Activated CD4-positive, alpha-beta T cell treated with anti-CD3 and anti-CD28 coated beads for 48 hours (primary cell): ENCODE results near the gene CFAP206.

Experiments
- DNase-seq: peaks from one replicate; pipeline ENCODE4 v3.0.0-alpha.2; 2020

Gene CFAP206, protein sequence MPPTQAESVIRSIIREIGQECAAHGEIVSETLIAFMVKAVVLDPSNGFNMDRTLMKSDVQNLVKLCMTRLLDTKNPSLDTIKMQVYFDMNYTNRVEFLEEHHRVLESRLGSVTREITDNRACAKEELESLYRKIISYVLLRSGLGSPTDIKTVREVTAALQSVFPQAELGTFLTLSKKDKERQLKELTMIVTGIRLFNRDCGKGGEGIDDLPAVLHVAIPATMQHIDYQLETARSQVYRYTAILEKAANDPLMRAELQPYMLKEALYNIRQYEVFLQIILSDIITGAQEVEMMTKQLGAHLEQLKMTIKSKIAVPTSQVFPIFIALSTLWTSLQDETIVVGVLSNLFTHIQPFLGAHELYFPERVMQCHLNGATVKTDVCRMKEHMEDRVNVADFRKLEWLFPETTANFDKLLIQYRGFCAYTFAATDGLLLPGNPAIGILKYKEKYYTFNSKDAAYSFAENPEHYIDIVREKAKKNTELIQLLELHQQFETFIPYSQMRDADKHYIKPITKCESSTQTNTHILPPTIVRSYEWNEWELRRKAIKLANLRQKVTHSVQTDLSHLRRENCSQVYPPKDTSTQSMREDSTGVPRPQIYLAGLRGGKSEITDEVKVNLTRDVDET

DNA sequence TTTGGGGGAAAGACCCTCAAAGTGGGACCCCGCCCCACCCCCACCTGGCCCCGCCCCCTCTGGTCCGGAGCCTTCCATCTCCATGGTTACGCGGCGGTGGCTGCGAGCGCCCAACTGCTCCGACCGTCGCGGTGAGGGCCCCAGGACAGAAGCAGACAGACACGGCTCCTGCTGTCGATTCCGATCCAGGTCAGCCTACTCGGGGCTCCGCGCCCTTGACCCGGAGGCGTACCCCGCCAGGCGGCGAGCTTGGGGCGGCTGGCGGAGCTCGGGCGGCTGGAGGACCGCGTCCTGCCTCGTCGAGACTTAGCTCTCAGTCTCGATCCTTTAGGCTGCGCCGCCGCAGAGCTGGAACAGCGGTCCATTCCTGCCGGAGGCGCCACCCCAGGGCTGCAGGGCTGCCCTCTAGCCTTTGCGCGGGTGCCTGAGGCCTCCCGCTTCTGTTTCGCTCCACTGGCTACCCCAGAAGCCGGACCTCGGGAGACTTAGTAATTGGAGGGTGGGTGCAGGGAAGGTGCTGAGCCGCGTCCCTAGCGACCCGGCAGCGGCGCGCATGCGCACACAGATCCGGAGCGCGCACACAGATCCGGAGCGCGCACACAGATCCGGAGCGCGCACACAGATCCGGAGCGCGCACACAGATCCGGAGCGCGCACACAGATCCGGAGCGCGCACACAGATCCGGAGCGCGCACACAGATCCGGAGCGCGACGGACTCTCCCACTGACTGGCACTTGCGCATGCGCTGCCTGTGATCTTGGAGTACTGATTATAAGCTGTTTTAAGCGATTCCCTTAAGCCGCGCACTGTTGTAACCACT is at the start of gene CFAP206:
Gene CFAP206, plus strand, starts transcription at position 72 of the 820 bp plus-strand sequence. CDS start 1,868 bp downstream, outside the sequence.
- DNase-seq = peak; percentile 84

DNA sequence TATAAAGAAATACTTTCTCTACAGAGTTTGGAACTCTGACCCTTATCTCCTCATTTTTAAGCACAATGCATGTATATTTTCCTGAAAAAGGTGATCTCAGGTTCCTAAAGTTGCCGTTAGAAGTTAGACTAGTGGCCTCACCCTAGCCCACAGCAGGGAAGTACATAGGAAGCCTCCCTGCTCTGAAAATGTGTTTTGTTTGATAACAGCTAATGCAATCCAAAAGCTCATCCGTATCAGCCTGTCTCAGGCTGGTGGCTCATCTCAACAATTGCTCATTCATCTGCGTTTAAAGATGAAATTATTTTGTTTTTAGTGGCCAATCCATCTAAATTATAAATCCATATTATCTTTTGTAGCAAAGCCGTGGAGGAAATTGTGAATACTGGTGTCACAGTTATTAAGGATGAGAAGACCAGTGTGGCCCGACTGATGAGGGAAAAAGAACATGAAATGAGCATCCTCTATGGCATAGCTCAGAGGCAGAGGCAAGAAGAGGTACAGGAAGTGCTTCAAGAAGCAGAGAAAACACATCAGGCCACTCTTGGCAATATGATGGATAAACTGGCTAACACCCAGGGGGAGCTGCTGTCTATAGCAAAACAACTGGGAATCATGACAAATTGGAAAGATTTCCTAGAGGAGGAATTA is 43.0 kb upstream of the CFAP206 start:
- no peak for DNase-seq

DNA sequence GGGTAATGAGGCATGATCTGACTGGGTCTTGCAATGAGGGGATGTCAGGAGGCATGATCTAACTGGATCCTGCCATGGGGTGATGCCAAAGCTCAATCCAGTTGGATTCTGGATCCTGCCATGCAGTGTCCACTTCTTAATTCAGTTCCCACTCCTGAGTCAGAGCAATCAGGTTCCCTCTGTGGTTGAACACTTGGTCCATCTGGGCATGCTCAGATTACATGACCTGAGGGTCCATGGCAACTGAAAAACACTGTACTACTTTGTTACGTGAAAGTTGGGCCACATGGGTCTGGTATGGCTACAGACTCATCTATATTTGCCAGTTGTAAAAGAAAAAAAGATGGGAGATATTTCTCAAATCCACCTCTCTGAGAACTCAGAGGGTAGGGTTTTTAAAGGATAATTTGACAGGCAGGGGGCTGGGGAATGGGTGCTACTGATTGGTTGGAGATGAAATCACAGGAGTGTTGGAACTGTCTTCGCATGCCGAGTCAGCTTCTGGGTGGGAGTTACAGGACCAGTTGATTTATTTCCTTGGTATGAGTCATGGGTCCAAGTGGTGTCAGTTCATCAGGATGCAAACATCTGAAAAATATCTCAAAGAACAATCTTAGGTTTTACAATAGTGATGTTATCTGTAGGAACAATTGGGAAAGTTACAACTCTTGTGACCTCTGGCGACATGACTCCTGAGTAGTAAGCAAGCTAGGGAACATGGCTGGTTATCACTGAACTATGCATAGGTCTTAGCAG is 41.5 kb upstream of the CFAP206 start:
- DNase-seq = no peak

DNA sequence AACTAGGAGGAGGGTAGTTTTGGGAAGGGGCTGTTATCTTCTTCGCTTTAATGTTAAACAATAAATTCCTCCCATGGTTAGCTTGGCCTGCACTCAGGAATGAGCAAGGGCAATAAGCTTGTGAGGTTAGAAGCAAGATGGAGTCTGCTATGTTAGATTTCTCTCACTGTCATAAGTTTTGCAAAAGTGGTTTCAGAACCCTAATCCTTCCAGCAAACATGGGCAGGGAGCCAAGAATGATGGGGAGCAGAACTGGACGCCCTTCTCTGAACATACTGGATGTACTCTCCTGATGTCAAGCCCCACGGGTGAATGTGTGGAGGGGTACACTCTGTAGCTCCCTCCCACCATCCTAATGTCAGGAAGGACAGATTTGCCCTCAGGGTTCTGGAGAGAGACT is 40.9 kb upstream of the CFAP206 start:
- no peak for DNase-seq

DNA sequence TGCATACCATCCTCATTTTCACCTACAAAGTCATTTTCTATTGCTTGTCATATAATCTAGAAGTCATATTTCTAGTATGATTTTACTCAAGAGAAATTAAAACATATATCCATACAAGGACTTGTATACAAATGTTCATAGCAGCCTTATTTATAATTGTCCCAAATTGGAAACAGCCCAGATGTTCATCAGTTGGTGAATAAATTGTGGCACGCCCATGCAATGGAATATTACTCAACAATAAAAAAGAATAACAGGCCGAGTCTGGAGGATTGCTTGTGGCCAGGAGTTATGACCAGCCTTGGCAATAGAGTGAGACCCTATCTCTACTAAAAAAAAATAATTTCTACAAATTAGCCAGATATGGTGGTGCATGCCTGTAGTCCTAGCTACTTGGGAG is 34.4 kb upstream of the CFAP206 start:
- DNase-seq = no peak

DNA sequence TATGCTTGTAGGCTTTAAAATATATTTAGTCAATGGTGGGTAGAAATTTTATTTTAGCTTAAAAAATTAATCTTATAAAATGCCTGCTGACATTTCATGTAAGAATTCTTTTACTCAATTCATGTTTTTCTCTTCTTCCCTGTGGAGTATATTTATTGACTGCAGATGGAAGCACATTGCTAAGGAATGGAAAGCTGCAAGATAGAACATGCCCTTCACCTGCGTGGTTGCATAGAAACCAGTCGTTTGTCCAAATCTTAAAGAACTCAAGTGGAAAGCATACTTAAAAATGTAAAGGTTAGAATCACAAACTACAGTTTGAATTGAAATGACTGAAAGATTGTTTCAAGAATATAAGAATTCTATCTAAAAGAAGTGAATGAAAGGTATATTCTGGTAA is 32.5 kb upstream of the CFAP206 start:
- DNase-seq = no peak

DNA sequence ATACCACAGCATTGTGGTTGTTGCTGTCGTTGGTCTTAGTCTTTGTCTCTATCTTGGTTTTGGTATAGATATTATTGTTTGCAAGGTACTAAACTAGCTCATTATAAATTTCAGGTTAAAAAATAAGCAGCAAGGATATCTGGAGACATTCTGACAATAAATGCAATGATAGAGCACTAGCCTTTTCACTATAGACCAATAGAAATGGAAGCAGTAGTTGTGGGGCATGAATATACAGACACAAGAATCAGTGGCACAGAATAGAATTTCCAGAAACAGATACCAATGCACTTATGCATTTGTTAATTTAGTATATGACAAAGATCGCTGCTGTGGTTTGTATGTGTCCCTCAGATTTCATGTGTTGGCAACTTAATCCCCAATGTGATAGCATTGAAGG is 31.1 kb upstream of the CFAP206 start:
- DNase-seq = no peak

DNA sequence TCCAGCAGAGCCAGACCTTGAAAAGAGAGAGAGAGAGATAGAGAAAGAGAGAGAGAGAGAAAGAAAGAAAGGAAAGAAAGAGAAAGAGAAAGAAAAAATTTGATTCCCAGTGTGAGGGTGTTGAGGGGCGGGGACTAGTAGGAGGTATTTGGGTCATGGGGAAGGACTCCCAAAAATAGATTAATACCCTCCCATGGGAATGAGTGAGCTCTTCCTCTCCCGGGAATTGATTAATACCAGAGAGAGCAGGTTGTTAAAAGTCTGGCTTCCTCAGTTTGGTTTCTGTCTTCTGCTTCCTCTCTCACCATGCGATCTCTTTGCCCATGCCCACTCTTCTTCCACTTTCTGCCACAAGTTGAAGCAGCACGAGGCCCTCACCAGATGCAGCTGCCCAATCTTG is 28.8 kb upstream of the CFAP206 start:
- DNase-seq = no peak

DNA sequence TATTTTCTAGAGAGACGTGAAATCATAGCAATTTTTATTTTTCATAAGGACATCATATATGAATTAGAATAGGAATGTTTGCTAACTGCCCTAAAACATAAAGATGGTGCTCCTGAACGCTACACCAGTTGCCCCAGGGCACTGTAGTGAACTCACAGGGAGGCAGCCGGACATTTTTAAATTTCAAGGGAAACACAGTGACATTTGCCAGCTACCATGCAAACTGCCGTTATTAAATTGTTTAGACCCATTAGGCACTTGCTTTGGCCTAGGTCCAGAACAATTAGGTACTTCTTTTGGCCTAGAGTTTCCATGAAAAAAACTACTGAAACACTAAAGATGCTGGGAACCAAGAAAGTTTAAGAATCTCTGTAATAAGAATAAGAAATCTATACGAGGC is 24.9 kb upstream of the CFAP206 start:
- DNase-seq = no peak

DNA sequence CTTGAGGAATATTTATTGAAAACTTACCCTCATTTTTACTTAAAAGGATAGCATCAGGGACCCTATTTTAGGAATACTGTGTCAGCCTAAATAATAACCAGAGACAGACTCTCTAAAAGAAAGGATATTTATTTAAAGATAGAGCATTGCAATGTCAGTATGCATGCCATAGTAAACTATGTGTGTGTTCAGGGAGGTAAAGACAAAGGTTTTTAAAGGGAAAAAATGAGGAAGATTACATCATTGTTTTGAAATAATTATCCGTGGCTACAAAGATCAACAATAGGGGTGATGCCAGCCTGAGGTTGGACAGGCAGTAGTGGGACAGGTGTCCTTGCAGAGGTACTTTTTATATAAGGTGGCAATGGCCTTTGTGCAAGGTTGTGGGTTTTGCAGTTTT is 23.7 kb upstream of the CFAP206 start:
- DNase-seq = no peak

DNA sequence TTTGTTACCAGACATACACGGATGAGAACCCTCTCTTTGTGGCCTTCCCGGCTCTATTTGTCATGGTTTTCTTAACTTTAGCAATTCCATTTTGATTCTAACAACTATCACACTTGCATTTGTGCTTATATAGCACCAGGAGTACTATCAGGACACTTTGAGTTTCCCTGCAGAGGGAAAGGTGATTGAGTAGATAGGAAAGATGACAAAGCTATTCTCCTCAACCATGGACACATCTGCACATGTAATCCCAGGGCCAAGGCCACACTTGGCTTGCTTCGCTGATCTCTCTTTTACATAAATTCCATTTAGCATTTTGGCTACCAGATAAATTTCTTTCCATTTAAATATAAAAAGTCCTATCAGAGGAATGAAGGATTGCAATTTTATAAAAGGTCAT is 23.3 kb upstream of the CFAP206 start:
- DNase-seq = no peak

DNA sequence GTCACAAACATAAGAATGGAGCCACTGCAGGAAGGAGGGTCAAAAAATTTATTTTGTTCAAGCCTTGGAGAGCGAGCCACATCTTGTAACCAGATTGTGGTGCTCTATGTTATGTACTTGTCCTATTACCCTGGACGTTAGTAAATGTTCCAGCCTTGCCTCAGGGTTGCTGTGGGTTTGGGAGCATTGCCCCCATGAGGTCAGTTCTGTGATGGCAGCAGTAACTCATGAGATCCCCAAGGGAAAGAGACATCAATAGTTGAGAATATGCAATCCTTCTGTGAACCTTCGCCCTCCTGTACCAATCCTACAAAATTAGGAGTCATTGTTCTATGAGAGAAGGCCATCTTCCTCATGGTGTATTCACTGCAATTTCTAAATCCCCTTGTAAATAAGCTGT is 16.4 kb upstream of the CFAP206 start:
- DNase-seq = peak; percentile 5

DNA sequence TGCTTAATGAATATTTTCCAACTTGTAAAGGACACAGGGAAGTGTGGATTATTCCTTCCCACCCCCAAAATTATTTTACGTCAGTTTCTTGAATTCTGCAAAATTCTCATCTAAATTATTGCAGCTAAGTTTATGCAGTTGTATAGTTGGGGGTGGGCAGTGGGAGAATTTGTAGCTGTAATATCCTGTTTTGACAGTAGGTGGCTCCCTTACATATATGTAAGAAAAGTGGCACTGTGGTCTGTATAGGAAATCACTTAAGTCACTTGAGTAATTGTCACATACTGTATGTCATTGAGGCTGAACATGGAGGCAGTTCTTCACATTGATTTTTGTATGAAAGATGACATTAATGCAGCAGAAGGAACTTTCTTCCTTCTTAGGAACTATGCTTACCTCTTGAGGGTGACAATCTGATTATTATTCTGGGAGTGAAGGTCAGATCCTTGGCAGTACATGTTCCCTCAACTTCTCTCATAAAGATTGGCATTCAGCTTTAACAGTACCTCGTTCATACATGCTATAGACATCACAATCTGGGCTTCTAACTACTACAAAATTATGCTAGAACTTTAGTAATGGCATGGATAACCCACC is 14.6 kb upstream of the CFAP206 start:
- DNase-seq = peak; percentile 39

DNA sequence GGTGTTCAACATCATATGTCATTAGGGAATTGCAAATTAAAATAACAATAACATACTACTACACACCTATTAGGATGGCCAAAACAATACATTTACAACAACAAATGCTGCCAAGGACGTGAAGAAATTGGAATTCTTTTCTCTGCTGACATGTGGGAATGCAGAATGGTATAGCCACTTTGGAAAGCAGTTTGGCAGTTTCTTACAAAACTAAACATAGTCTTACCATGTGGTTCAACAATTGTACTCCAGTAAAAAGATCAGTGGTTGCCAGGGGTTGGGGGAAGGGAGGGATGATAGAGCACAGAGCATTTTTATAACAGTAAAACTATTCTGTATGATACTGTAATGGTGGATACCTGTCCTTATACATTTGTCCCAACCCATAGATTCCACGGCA is 12.3 kb upstream of the CFAP206 start:
- no peak for DNase-seq

DNA sequence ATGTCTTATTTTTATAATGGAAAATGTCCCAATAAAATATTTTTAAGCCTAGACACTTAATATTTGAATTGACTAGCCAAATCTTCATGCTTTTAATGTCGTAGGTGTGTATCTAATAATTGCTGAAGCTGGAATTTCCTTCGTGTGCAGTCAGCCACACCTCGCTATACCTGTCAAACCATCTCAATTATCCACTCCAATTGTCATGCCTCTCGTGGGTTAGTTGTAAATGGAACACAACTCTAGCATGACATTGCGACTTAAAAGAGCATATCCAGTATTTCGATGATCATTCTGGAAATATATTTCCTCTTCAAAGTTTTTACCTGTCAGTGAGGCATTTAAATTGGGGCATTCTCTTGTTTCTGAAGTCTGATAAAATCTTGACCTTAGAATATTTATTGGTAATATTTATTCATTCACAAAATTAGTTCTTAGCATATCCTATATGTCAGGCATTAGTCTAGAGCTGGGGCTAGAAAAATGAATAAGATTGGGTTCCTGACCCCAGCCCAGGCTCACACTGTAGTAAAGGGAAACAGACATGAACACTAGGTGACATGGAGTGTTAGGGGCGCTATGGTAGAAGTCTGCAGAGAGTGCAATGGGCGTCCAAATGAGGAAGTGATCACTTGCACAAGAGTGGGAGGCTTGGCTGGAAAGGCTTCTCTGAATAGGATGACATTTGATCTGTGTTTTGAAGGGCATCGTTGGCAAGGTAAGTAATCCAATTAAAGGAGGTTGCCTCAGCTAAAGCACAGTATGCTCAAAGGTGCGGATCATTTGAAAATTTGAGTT is 11.0 kb upstream of the CFAP206 start:
- DNase-seq = no peak

DNA sequence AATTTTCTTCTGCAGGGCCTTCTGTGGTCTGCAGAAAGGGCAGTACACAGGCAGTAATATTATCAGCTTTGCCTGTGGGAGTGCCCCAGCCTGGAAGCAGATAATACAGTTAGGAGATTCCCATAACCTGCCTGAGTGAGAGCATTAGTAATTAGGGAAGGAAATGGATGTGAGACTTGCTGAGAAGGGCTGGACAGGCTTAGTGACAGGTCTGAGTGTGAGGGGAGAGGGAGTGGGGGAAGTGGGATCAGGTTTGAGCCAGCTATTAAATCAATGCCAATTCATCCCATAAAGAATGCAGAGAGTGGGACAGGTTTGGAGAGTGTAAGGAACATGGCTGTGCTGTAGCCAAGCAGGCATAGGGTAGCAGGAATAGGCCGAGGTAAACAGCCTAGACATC is 10.1 kb upstream of the CFAP206 start:
- DNase-seq = no peak

DNA sequence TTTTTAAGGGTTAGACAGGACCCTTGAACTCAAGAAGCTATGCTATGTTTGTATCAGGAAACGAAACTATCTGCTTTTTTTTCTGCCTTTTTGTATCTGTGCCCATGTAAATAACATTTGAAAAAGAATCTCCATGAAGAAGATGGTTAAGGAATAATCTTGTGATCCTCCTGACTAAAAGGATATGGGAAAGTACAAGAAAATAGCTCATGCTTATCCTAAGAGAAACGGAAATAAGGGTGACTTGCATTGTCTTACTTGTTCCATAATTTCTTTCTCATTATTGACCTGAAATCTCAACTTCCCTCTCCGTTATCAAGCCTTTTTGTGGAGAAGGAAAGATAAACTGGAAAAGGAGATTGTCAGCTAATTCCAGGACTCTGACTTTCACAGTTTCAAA is 5.9 kb upstream of the CFAP206 start:
- no peak for DNase-seq

DNA sequence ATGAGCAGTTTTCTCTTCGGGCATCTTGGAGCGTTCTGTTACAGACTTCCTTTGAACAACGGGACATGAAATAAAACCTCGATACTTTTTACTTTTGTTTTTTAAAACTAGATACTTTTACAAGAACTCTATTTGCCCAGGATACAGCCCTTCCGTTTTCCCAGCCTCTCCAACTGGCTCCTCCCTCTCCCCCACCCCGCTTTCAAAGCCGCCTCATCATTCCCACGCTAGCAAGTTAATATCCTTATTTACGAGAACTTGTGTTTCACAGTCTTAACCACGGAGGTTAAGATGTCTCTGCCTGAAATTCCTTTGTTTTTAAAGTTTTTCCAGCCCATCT is 241 bp upstream of the CFAP206 start:
- no peak for DNase-seq

DNA sequence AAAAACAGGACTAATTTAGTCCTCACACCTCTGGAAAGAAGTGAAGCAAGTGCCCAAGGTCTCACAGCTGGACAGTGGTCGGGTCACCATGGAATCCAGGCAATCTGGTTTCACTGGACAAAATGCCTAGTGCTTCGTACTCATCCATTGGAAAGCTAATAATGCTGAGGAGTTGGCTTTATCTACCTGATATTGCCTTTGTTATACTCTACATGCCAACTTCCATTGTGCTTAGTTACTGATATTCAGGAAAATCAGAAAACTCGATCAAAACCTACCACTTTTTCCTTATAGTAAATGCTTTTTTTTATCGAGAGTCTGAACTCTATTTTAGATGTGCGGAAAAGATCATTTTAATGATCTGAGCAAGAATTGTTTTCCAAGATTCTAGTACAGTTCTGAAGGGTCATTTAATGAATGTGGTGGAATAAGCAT is 966 bp downstream of the CFAP206 start:
- DNase-seq = no peak

DNA sequence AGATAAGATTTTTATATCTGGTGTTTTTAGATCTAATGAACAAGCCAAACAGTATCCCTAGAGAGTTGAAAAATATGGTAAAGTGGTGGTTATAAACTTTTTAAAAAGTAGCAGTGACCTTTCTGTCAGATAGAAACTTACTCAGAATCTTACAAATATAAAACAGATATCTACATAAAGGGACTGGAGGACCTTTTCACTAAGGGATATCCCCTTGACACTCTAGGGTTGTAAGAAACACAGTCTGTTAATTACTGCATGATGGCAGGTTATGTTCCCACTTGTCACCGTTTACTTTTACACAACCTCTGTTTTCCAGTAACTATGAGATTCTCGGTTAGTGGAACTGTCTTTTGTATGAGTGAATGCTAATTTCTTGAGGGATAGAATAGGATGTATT is 11.5 kb downstream of the CFAP206 start:
- no peak for DNase-seq

DNA sequence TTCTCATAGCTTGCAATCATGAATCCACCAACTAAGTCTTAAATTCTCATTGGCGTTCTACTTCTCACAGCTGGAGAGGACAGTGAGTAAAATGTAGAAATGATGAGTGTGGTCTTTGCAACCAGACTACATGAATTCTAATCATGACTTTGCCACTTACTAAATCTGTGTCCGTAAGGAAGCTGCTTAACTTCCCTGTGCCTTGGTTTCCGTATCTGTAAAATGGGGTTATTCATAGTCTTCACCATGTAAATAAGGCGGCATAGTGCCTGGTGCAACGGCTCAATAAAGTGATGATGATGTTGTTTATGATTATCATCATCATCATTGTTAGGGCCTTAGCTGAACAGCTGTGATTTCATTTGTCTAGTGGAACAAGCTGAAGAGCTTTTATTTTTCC is 12.6 kb downstream of the CFAP206 start:
- no peak for DNase-seq
